ENCODE data around the gene APOE. TPM values are rescaled to one million over a fixed set of nuclear protein-coding genes. Genes with fewer than 3 reads are reported as not detected.

Gene APOE
- total and polyA plus RNA-seq, 7 donors, result 4.9 to 19.0 (median 11.9) TPM

DNA sequence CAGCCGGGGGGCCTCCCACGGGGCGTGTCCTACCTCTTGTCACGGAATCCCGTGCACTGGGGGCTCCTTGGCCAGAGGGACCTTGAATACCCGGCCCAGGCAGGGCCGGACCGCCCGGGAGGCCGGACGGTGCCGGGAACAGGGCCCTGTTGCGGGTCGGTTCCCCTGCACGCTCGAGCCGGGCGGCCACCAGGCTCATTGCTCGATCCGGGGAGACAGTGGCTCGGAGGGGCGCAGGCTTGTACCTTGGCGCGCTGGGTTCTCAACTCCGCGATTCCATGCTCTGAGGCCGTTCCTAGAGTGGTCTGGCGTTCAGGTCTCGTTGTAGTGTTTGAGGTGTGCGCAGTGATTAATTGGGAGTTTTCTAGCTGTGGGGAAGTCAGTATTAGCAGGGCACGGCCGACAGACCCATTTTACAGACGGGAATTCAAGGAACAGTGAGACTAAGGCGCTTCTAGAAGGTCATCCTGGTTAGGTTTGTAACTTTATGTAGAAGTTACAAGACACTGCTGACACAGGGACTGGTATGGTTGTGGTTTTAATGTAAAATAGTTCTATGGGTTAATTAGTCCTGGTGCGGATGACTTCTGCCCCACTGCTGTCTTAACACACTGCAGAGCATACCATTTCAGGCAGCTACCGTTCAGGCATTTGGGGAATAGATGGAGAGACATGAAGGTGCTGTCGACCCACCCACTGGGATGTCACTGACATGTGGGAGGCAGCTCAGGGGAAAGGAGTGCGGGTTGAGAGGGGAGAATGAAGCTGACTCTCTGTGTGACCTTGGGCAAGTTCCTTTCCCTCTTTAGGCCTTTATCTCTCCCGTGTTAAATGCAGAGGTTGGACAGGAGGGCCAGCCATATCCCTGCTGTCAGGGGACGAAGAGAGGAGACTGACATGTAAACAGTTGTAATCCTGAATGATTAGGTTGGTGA is 50.2 kb downstream of the APOE start:
- TF ChIP-seq, protein P1, sequence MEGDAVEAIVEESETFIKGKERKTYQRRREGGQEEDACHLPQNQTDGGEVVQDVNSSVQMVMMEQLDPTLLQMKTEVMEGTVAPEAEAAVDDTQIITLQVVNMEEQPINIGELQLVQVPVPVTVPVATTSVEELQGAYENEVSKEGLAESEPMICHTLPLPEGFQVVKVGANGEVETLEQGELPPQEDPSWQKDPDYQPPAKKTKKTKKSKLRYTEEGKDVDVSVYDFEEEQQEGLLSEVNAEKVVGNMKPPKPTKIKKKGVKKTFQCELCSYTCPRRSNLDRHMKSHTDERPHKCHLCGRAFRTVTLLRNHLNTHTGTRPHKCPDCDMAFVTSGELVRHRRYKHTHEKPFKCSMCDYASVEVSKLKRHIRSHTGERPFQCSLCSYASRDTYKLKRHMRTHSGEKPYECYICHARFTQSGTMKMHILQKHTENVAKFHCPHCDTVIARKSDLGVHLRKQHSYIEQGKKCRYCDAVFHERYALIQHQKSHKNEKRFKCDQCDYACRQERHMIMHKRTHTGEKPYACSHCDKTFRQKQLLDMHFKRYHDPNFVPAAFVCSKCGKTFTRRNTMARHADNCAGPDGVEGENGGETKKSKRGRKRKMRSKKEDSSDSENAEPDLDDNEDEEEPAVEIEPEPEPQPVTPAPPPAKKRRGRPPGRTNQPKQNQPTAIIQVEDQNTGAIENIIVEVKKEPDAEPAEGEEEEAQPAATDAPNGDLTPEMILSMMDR (IDR thresholded peaks at IDR 0.05), result no peak
- no peak for DNase-seq
- WGBS, 3 donors, result 2 to 3% (median 3%) methylated on average over 36 to 40 of the region's 40 CpGs
- peak overlapping the region; percentile 78 for H3K4me3 ChIP-seq
- H3K4me1 ChIP-seq, result peaks cover 41% of the 10 kb centered on the region
- H3K27ac ChIP-seq, result peak overlapping the region; percentile 97
- intact Hi-C loops (cut with DNase I), result loop anchor here in 1 of 2 donors (2.0 kb wide), 1 partner anchor 45 kb away; the partner anchor contains the start of gene RELB
- H3K27me3 ChIP-seq (ENCODE audit: insufficient read depth in 3 of 3, low read length in 2 of 3), result no peaks in the 10 kb centered on the region
- H3K36me3 ChIP-seq (ENCODE audit: insufficient read depth in 1 of 2, low read depth in 1 of 2), result peaks cover 0 to 4% of the 10 kb centered on the region in 2 donors
- no peak for ATAC-seq
- H3K9me3 ChIP-seq, result no peaks in the 10 kb centered on the region

DNA sequence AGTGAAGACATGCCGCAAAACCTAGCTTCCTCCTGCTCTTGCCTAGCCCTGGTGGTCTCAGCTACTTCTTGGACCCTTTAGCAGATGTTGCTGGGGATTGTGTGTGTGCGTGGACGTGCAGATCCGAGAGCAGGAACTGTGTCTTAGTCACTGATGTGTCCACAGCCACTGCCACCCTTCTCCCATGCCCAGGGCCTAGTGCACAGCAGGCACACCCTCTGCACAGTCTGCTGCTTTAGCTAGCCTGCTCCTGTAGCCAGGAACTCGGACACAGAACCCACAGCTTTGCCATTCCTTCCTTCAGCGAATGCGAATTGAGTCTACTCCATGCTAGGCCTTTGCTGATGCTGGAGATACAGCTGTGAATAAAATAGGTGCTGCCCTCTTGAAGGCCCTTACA is 51.9 kb downstream of the APOE start:
- TF ChIP-seq, protein P1 (IDR thresholded peaks at IDR 0.05), result no peak
- Histone ChIP-seq H3K36me3 (ENCODE audit: insufficient read depth in 1 of 2, low read depth in 1 of 2) (peaks cover 0 to 15% of the 10 kb centered on the region in 2 donors), H3K9me3 (no peaks in the 10 kb centered on the region), H3K27ac (no peak overlapping the region), H3K4me1 (peaks cover 31% of the 10 kb centered on the region), H3K4me3 (no peak overlapping the region), H3K27me3 (ENCODE audit: insufficient read depth in 3 of 3, low read length in 2 of 3) (no peaks in the 10 kb centered on the region)
- DNase-seq, result no peak
- intact Hi-C loops (cut with DNase I), result no loop called here
- 64 to 66% (median 64%) methylated on average over 7 of the region's 7 CpGs for WGBS, 3 donors
- no peak for ATAC-seq

GRCh38 chr19:44958090-44958489 is 52.5 kb downstream of the APOE start:
- ATAC-seq, result no peak
- intact Hi-C loops (cut with DNase I), result no loop called here
- DNase-seq, result no peak
- no peaks in the 10 kb centered on the region for H3K27me3 ChIP-seq (ENCODE audit: insufficient read depth in 3 of 3, low read length in 2 of 3)
- no peak overlapping the region for H3K27ac ChIP-seq
- TF ChIP-seq, protein P1 (IDR thresholded peaks at IDR 0.05), result no peak
- H3K4me1 ChIP-seq, result peaks cover 30% of the 10 kb centered on the region
- WGBS, 3 donors, result 70 to 75% (median 73%) methylated on average over 7 to 9 of the region's 9 CpGs
- no peak overlapping the region for H3K4me3 ChIP-seq
- H3K9me3 ChIP-seq, result no peaks in the 10 kb centered on the region
- H3K36me3 ChIP-seq (ENCODE audit: insufficient read depth in 1 of 2, low read depth in 1 of 2), result peaks cover 0 to 21% of the 10 kb centered on the region in 2 donors

Other genes starting within 250 kb of the APOE start
- gene CEACAM19, start 234.3 kb upstream of the APOE start, total RNA-seq, result 10 to 100 TPM in 1 of 4 donors, 1 to 10 TPM in 3; 3.7 to 10.7 (median 7.5) TPM
- gene CEACAM19, start 234.3 kb upstream of the APOE start, polyA plus RNA-seq, result 10 to 100 TPM in 1 of 3 donors, 1 to 10 TPM in 2; 3.9 to 14.7 (median 8.6) TPM
- not detected for gene CEACAM16, start 206.6 kb upstream of the APOE start, total RNA-seq
- gene CEACAM16, start 206.6 kb upstream of the APOE start, polyA plus RNA-seq, result under 1 TPM in 2 of 3 donors, not detected in 1; 0.03 to 0.08 TPM
- gene BCL3, start 157.1 kb upstream of the APOE start, total RNA-seq, result 10 to 100 TPM; 13.3 to 36.4 (median 25.3) TPM
- 10 to 100 TPM in 1 of 3 donors, 1 to 10 TPM in 2; 5.7 to 13.2 (median 7.8) TPM for gene BCL3, start 157.1 kb upstream of the APOE start, polyA plus RNA-seq
- under 1 TPM in 1 of 4 donors, not detected in 3; 0.34 TPM for gene CBLC, start 127.9 kb upstream of the APOE start, total RNA-seq
- gene CBLC, start 127.9 kb upstream of the APOE start, polyA plus RNA-seq, result under 1 TPM in 1 of 3 donors, not detected in 2; 0.08 TPM
- 10 to 100 TPM; 20.0 to 44.9 (median 25.0) TPM for gene BCAM, start 96.7 kb upstream of the APOE start, total RNA-seq
- gene BCAM, start 96.7 kb upstream of the APOE start, polyA plus RNA-seq, result 10 to 100 TPM; 12.5 to 15.8 (median 15.7) TPM
- gene NECTIN2, start 59.5 kb upstream of the APOE start, total RNA-seq, result 10 to 100 TPM; 17.5 to 32.9 (median 24.1) TPM
- gene NECTIN2, start 59.5 kb upstream of the APOE start, polyA plus RNA-seq, result 10 to 100 TPM in 2 of 3 donors, 1 to 10 TPM in 1; 9.0 to 18.1 (median 11.2) TPM
- 100 to 1,000 TPM in 1 of 4 donors, 10 to 100 TPM in 3; 42.3 to 111 (median 71.4) TPM for gene TOMM40, start 14.5 kb upstream of the APOE start, total RNA-seq
- 100 to 1,000 TPM in 1 of 3 donors, 10 to 100 TPM in 2; 67.6 to 330 (median 69.7) TPM for gene TOMM40, start 14.5 kb upstream of the APOE start, polyA plus RNA-seq
- gene APOC1, start 8.8 kb downstream of the APOE start, total RNA-seq, result 10 to 100 TPM in 1 of 4 donors, 1 to 10 TPM in 3; 5.7 to 16.8 (median 8.3) TPM
- 10 to 100 TPM in 1 of 3 donors, 1 to 10 TPM in 2; 1.6 to 14.4 (median 4.7) TPM for gene APOC1, start 8.8 kb downstream of the APOE start, polyA plus RNA-seq
- gene APOC4, start 36.4 kb downstream of the APOE start, total RNA-seq, result not detected
- gene APOC4, start 36.4 kb downstream of the APOE start, polyA plus RNA-seq, result not detected
- under 1 TPM in 1 of 4 donors, not detected in 3; 0.98 TPM for gene APOC2, start 40.3 kb downstream of the APOE start, total RNA-seq
- gene APOC2, start 40.3 kb downstream of the APOE start, polyA plus RNA-seq, result not detected
- 10 to 100 TPM; 78.4 to 98.7 (median 84.8) TPM for gene CLPTM1, start 49.6 kb downstream of the APOE start, total RNA-seq
- gene CLPTM1, start 49.6 kb downstream of the APOE start, polyA plus RNA-seq, result 100 to 1,000 TPM in 1 of 3 donors, 10 to 100 TPM in 2; 77.7 to 129 (median 98.3) TPM
- gene RELB, start 95.7 kb downstream of the APOE start, total RNA-seq, result 10 to 100 TPM in 3 of 4 donors, 1 to 10 TPM in 1; 6.5 to 44.0 (median 13.5) TPM
- 10 to 100 TPM; 10.3 to 14.1 (median 12.1) TPM for gene RELB, start 95.7 kb downstream of the APOE start, polyA plus RNA-seq
- gene CLASRP, start 133.2 kb downstream of the APOE start, total RNA-seq, result 10 to 100 TPM; 37.4 to 65.9 (median 47.1) TPM
- 10 to 100 TPM; 30.8 to 34.5 (median 33.2) TPM for gene CLASRP, start 133.2 kb downstream of the APOE start, polyA plus RNA-seq
- gene ZNF296, start 170.7 kb downstream of the APOE start, total RNA-seq, result under 1 TPM in 3 of 4 donors, not detected in 1; 0.34 to 0.73 (median 0.36) TPM
- under 1 TPM; 0.22 to 0.62 (median 0.44) TPM for gene ZNF296, start 170.7 kb downstream of the APOE start, polyA plus RNA-seq
- 10 to 100 TPM; 19.6 to 27.3 (median 24.3) TPM for gene GEMIN7, start 173.5 kb downstream of the APOE start, total RNA-seq
- gene GEMIN7, start 173.5 kb downstream of the APOE start, polyA plus RNA-seq, result 10 to 100 TPM; 40.9 to 51.1 (median 50.3) TPM
- 10 to 100 TPM; 27.0 to 34.6 (median 29.1) TPM for gene PPP1R37, start 187.4 kb downstream of the APOE start, total RNA-seq
- 10 to 100 TPM; 25.5 to 39.5 (median 36.3) TPM for gene PPP1R37, start 187.4 kb downstream of the APOE start, polyA plus RNA-seq

All from psoas muscle (tissue), 8 donors.